H9 (cell line): ENCODE measurements around the gene PAX3. TPM values are rescaled to one million over a fixed set of nuclear protein-coding genes. Genes with fewer than 3 reads are reported as not detected.

Source experiments
- DNase-seq: peaks from one replicate; pipeline ENCODE4 v3.0.0-alpha.2; 2017
- H2AFZ ChIP-seq: one replicate; pipeline ENCODE4 v1.6.1; 2013; ENCODE audit warnings: mild to moderate bottlenecking, low read length, control low read depth, moderate library complexity
- H2AK5ac ChIP-seq: 2 replicates; pipeline ENCODE4 v1.6.1; 2013; ENCODE audit warnings: low read length, control low read depth, mixed read lengths; ENCODE audit not compliant: insufficient read length
- H2BK120ac ChIP-seq: one replicate; pipeline ENCODE4 v1.6.1; 2013; ENCODE audit warnings: low read depth, mild to moderate bottlenecking, low read length, control low read depth, inconsistent platforms; ENCODE audit not compliant: poor library complexity, severe bottlenecking
- H2BK12ac ChIP-seq: 2 replicates; pipeline ENCODE4 v1.6.1; 2013; ENCODE audit warnings: low read length, control low read depth, mixed read lengths, low read depth; ENCODE audit not compliant: insufficient read length
- H2BK15ac ChIP-seq: 2 replicates; pipeline ENCODE4 v1.6.1; 2013; ENCODE audit warnings: low read depth, low read length, control low read depth
- H2BK20ac ChIP-seq: one replicate; pipeline ENCODE4 v1.6.1; 2013; ENCODE audit warnings: low read depth, mild to moderate bottlenecking, low read length, control low read depth, inconsistent platforms; ENCODE audit not compliant: poor library complexity, severe bottlenecking
- H2BK5ac ChIP-seq: 2 replicates; pipeline ENCODE4 v1.6.1; 2013; ENCODE audit warnings: low read length, control low read depth, mixed read lengths; ENCODE audit not compliant: insufficient read length
- H3K14ac ChIP-seq: 2 replicates; pipeline ENCODE4 v1.6.1; 2013; ENCODE audit warnings: low read length, control low read depth; ENCODE audit not compliant: insufficient read depth
- H3K18ac ChIP-seq: 2 replicates; pipeline ENCODE4 v1.6.1; 2013; ENCODE audit warnings: low read depth, mild to moderate bottlenecking, mixed read lengths, low read length, control low read depth; ENCODE audit not compliant: insufficient read length
- H3K23ac ChIP-seq: 2 replicates; pipeline ENCODE4 v1.6.1; 2013; ENCODE audit warnings: low read length, control low read depth, mixed read lengths, low read depth; ENCODE audit not compliant: insufficient read length
- H3K23me2 ChIP-seq: 2 replicates; pipeline ENCODE4 v1.6.1; 2013; ENCODE audit warnings: low read depth, mild to moderate bottlenecking, mixed read lengths, low read length, control low read depth; ENCODE audit not compliant: insufficient read length, poor library complexity, severe bottlenecking
- H3K27ac ChIP-seq: 2 replicates; pipeline ENCODE4 v1.5.1; 2013; ENCODE audit warnings: low read length, control low read depth, mixed read lengths, low read depth; ENCODE audit not compliant: insufficient read length
- H3K27me3 ChIP-seq: 2 replicates; pipeline ENCODE4 v1.6.1; 2013; ENCODE audit warnings: low read length, control low read depth, inconsistent platforms; ENCODE audit not compliant: insufficient read depth
- H3K4ac ChIP-seq: 2 replicates; pipeline ENCODE4 v1.6.1; 2013; ENCODE audit warnings: low read depth, mild to moderate bottlenecking, control low read depth, inconsistent platforms, low read length, moderate library complexity
- H3K4me1 ChIP-seq: 2 replicates; pipeline ENCODE4 v1.6.1; 2013; ENCODE audit warnings: low read length, control low read depth, inconsistent platforms; ENCODE audit not compliant: insufficient read depth
- H3K4me2 ChIP-seq: 2 replicates; pipeline ENCODE4 v1.6.1; 2013; ENCODE audit warnings: low read length, control low read depth, mixed read lengths; ENCODE audit not compliant: insufficient read length, insufficient read depth
- H3K56ac ChIP-seq: 2 replicates; pipeline ENCODE4 v1.6.1; 2013; ENCODE audit warnings: low read depth, mild to moderate bottlenecking, mixed read lengths, low read length, control low read depth; ENCODE audit not compliant: insufficient read length
- H3K79me1 ChIP-seq: 2 replicates; pipeline ENCODE4 v1.6.1; 2013; ENCODE audit warnings: low read depth, mild to moderate bottlenecking, moderate library complexity, low read length, control low read depth, inconsistent platforms; ENCODE audit not compliant: insufficient read depth, poor library complexity, severe bottlenecking
- H3K79me2 ChIP-seq: 2 replicates; pipeline ENCODE4 v1.6.1; 2013; ENCODE audit warnings: low read length, control low read depth, inconsistent platforms; ENCODE audit not compliant: insufficient read depth
- H3K9ac ChIP-seq: 2 replicates; pipeline ENCODE4 v1.6.1; 2013; ENCODE audit warnings: low read length, control low read depth, mixed read lengths; ENCODE audit not compliant: insufficient read length; ENCODE audit errors: extremely low read depth
- H3K9me3 ChIP-seq: one replicate; pipeline ENCODE4 v1.6.1; 2013; ENCODE audit warnings: low read depth, low read length, inconsistent platforms; ENCODE audit not compliant: control insufficient read depth
- H3T11ph ChIP-seq: one replicate; pipeline ENCODE4 v1.6.1; 2013; ENCODE audit warnings: mild to moderate bottlenecking, low read length, control low read depth, inconsistent platforms
- H4K20me1 ChIP-seq: one replicate; pipeline ENCODE4 v1.6.1; 2013; ENCODE audit not compliant: control insufficient read depth, insufficient read length, insufficient read depth
- H4K5ac ChIP-seq: 2 replicates; pipeline ENCODE4 v1.6.1; 2013; ENCODE audit warnings: low read depth, mild to moderate bottlenecking, mixed read lengths, low read length, control low read depth; ENCODE audit not compliant: insufficient read length
- H4K8ac ChIP-seq: replicated peaks from 2 replicates; pipeline ENCODE4 v1.6.1; 2013; ENCODE audit warnings: low read length, control low read depth, mixed read lengths, low read depth; ENCODE audit not compliant: insufficient read length
- H4K91ac ChIP-seq: 2 replicates; pipeline ENCODE4 v1.6.1; 2013; ENCODE audit warnings: low read depth, mild to moderate bottlenecking, moderate library complexity, mixed read lengths, low read length, control low read depth; ENCODE audit not compliant: insufficient read length
- H3K27ac Mint-ChIP-seq, 3 experiments: 2 replicates in 2 of 3; 3 replicates in 1 of 3; pipeline ENCODE4 v1.8.0; 2020 to 2021; ENCODE audit warnings: mixed read lengths in 3 of 3, mild to moderate bottlenecking in 1 of 3, moderate library complexity in 1 of 3
- H3K27me3 Mint-ChIP-seq: 2 replicates; pipeline ENCODE4 v1.8.0; 2021; ENCODE audit warnings: low read depth, mild to moderate bottlenecking, moderate library complexity, mixed read lengths
- H3K36me3 Mint-ChIP-seq, 3 experiments: 2 replicates in 2 of 3; 3 replicates in 1 of 3; pipeline ENCODE4 v1.8.0; 2020 to 2021; ENCODE audit warnings: low read depth in 3 of 3, mixed read lengths in 3 of 3; ENCODE audit not compliant: insufficient read depth in 1 of 3
- H3K4me1 Mint-ChIP-seq, 2 experiments: 2 replicates each; pipeline ENCODE4 v1.8.0; 2020; ENCODE audit warnings: mixed read lengths in 2 of 2
- H3K4me3 Mint-ChIP-seq, 2 experiments: 2 replicates in 1 of 2; 3 replicates in 1 of 2; pipeline ENCODE4 v1.8.0; 2020 to 2021; ENCODE audit warnings: mild to moderate bottlenecking in 2 of 2, mixed read lengths in 2 of 2, moderate library complexity in 1 of 2
- H3K9me3 Mint-ChIP-seq, 2 experiments: 2 replicates in 1 of 2; 3 replicates in 1 of 2; pipeline ENCODE4 v1.8.0; 2020; ENCODE audit warnings: mild to moderate bottlenecking in 2 of 2, mixed read lengths in 2 of 2, moderate library complexity in 1 of 2
- CTCF ChIP-seq: fragments of 200-600 bp; sonication (generic); conservative IDR thresholded peaks from 3 replicates; pipeline ENCODE4 v1.8.0; 2021; ENCODE audit warnings: antibody characterized with exemption, mild to moderate bottlenecking
- whole genome bisulfite sequencing: extraction: QIAGEN DNeasy Blood & Tissue Kit; methylation state at CpG from one replicate; pipeline ENCODE4 v1.1.7; 2013; ENCODE audit warnings: missing lambda C conversion rate, low lambda C conversion rate, mixed read lengths; ENCODE audit not compliant: insufficient read length; ENCODE audit errors: extremely low coverage; 5-methylcytosine and 5-hydroxymethylcytosine counted together
- total RNA-seq: library from RNA; stranded (reverse); gene quantifications from 2 replicates; pipeline ENCODE4 v1.2.1, GENCODE V29; 2021

Gene PAX3
- total RNA-seq, 1 experiment from 2014 or later, result not detected

- Mint-ChIP-seq H3K27ac (no peak overlapping the region), H3K9me3 (no peaks in the 10 kb centered on the region), H3K36me3 (no peaks in the 10 kb centered on the region), H3K27me3 (peaks cover 11% of the 10 kb centered on the region), H3K4me3 (no peak overlapping the region), H3K4me1 (no peaks in the 10 kb centered on the region)
- H3K79me2 ChIP-seq, result no peaks in the 10 kb centered on the region
- no CpG with 5 or more reads among the region's 1 CpG for WGBS
- H4K8ac ChIP-seq, result no peak overlapping the region
- H2AFZ ChIP-seq, result no peak overlapping the region
- H3K9ac ChIP-seq, result no peak overlapping the region
- H3K23me2 ChIP-seq, result no peaks in the 10 kb centered on the region
- H3K18ac ChIP-seq, result no peak overlapping the region
- no peak overlapping the region for H2BK12ac ChIP-seq
- H3K56ac ChIP-seq, result no peak overlapping the region
- H3K27ac ChIP-seq, result no peak overlapping the region
- no peaks in the 10 kb centered on the region for H3K4me1 ChIP-seq
- no peaks in the 10 kb centered on the region for H3K79me1 ChIP-seq
- DNase-seq, result no peak
- H3K4ac ChIP-seq, result no peak overlapping the region
- no peak overlapping the region for H2AK5ac ChIP-seq
- H2BK15ac ChIP-seq, result no peak overlapping the region
- no peak overlapping the region for H4K5ac ChIP-seq
- no peak overlapping the region for H2BK120ac ChIP-seq
- H3K4me2 ChIP-seq, result no peak overlapping the region
- H3K27me3 ChIP-seq, result no peaks in the 10 kb centered on the region
- H2BK20ac ChIP-seq, result no peak overlapping the region
- H3K23ac ChIP-seq, result no peak overlapping the region
- no peak overlapping the region for H2BK5ac ChIP-seq
- no peak overlapping the region for H4K91ac ChIP-seq
- no peaks in the 10 kb centered on the region for H4K20me1 ChIP-seq
- no peak for TF ChIP-seq CTCF
- H3K9me3 ChIP-seq, result no peaks in the 10 kb centered on the region
- no peak overlapping the region for H3K14ac ChIP-seq
- no peak overlapping the region for H3T11ph ChIP-seq
Measured at GRCh38 chr2:222217712-222218111, 81.1 kb downstream of the PAX3 start.
